NCI-H1092 treated with DMSO at 0.1 percent for 48 hours (cell line): ENCODE results near the gene DNAJC15.
"Not testable (repeated sequence)": the region's sequence is repeated elsewhere in the genome, so short reads cannot be mapped to it uniquely, and the experiment has no call there.

ENCODE experiments used
- DNase-seq: peaks from one replicate; lab custom pipeline; 2025; lab: John Stamatoyannopoulos, UW

Gene DNAJC15

DNA sequence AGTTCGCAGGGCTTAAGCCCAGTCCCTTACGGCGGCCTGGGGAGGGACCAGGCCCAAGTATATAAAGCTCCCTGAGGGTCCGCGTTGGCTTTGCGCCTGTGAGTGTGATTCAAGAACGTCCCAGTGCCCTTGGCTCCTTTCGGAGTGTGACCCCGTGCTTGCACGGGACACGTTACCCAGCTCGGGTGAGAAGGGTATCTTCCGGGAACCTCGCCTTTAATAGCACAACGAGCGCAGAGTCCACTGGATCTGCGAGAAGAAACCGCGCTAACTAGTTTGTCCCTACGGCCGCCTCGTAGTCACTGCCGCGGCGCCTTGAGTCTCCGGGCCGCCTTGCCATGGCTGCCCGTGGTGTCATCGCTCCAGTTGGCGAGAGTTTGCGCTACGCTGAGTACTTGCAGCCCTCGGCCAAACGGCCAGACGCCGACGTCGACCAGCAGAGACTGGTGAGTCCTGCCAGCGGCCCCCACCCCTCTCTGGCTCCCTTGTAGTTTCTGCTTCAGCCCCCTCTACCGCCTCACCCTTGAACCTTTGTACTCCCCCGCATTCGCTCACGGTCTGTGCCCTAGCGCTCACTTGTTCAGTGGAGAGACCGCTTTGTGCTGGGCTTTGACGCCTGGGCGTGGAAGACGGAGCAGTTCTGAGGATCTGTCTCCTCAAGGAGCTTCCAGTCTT is at the start of gene DNAJC15:
Gene DNAJC15 (plus strand): TSS at position 298 of the 675 bp plus-strand sequence. CDS start 41 bp downstream, at position 339.
- DNase-seq, result no peak

DNA sequence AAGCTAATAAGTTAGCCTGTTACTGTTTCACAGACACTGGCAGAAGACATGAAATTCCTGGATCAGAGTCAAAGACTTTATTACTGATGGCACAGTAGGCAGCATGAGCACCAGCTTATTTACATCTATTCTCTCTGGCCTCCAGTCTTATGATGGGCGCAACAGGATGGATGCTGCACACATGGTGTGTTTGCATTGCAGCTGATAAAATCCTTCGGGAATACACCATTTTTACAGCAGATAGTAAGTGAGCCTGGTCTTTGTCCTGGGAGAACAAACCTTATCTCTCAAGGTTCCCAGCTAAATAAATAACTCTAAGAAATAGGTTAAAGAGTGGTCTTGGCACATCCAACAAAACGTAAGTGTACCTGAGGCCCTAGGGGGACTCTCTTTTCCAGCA is 47.3 kb upstream of the DNAJC15 start:
- DNase-seq, result no peak

DNA sequence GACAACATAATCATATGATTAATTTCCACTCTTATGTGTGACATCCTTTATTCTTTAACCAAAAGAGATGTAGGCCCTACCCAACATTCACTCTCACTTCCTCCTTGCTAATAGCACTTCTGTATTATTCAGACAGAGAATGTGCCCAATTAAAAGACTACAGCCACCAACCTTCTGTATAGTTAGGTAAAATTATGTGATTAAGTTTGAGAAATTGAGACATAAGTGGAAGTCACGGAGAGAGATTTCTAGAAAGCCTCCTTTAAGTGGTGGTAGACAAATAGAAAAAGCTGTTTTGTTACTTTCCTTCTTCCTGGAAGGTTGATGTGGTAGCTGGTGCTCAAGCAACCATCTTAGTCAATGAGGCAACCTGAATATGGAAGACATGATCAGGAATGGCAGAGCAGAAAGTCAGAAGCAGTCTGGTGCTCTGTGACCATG is 46.1 kb upstream of the DNAJC15 start:
- DNase-seq, result no peak

DNA sequence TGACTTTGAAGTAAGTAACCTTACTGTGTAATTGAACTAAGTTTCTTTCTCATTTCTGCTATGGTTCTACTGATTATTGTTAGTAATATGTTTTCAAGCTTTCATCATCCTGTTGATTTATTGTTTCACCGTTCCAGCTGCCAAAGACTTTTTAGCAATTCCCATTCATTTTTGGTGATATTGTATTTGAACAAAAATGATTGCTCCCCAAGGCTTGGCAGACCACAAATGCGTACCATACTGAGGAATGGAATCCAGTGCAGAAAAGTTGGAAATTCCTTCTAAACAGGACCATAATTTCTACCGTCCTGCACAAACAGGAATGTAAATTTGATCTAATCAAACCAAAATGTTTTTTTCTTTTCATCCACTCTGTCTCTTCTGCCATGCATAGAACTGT is 42.1 kb upstream of the DNAJC15 start:
- DNase-seq, result no peak

DNA sequence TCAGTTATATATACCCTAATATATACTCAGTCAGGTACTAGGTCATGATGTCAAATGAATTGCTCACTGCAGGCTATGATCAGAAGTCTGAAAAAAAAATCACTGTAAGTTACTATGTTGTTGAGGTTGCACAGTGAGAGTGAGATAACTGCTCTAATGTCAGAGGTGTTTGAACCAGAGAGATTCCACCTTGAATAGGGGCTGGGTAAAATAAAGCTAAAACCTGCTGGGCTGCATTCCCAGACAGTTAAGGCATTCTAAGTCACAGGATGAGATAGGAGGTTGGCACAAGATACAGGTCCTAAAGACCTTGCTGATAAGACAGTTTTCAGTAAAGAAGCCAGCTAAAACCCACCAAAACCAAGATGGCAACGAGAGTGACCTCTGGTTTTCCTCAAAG is 41.5 kb upstream of the DNAJC15 start:
- no peak for DNase-seq

GRCh38 chr13:42984026-42984425 is 39.4 kb upstream of the DNAJC15 start:
- DNase-seq, result no peak

DNA sequence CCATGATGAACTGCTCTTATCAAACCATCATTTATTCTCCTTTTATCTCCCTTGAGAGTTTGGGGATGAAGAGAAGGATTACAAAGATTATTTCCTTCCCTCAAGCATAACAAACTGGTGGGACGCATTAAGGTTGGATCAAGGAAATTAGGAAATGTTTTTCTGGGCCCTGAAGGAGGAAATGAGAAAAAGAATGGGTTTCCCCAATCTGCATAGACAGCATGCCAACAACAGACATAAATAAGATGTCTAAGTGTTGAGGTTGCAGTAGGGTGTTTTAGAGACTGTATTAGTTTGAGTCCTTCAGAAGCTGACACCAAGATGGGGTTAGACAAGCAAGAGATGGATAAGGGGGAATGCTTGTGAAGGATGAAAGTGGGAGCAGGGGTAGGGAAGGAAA is 38.7 kb upstream of the DNAJC15 start:
- DNase-seq, result no peak

GRCh38 chr13:42985312-42986175 is 37.8 kb upstream of the DNAJC15 start:
- no peak for DNase-seq

GRCh38 chr13:42986176-42986574 is 37.2 kb upstream of the DNAJC15 start:
- DNase-seq, result no peak

GRCh38 chr13:42990291-42991232 is 32.8 kb upstream of the DNAJC15 start:
- DNase-seq, result peak; percentile 73

- DNase-seq, result not testable (repeated sequence)
Measured at GRCh38 chr13:42991233-42991897, 32.0 kb upstream of the DNAJC15 start.

- no peak for DNase-seq
Measured at GRCh38 chr13:42991898-42992763, 31.3 kb upstream of the DNAJC15 start, which contains the start of gene EPSTI1. Gene EPSTI1 (minus strand): TSS chr13:42992241. CDS start chr13:42992165, 76 bp downstream.

GRCh38 chr13:42992764-42993122 is 30.6 kb upstream of the DNAJC15 start:
- no peak for DNase-seq

- no peak for DNase-seq
Measured at GRCh38 chr13:42994878-42995277, 28.5 kb upstream of the DNAJC15 start.

- DNase-seq, result no peak
Measured at GRCh38 chr13:42996584-42996983, 26.8 kb upstream of the DNAJC15 start.

GRCh38 chr13:42997381-42997780 is 26.0 kb upstream of the DNAJC15 start:
- no peak for DNase-seq

- DNase-seq, result no peak
Measured at GRCh38 chr13:42999491-42999890, 23.9 kb upstream of the DNAJC15 start.

GRCh38 chr13:43000676-43001075 is 22.7 kb upstream of the DNAJC15 start:
- DNase-seq, result no peak

GRCh38 chr13:43002021-43002420 is 21.4 kb upstream of the DNAJC15 start:
- DNase-seq, result no peak

DNA sequence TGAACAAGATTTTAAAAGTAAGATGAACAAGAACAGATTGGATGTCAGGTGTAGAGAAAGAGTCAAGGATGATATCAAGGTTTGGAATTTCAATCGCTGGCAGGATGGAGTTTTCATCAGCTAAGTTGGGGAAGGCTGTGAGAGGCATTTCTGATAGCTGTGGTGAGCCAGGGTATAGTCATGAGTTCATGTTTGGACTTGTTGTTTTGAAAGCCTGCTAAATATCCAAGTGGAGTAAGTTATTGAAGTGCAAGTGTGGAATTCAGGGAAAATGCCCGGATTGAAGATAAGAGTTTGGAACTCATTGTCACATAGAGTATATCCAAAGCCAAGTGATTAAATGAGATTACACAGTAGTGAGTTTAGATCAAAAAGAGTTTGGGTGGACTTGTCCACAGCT is 20.4 kb upstream of the DNAJC15 start:
- no peak for DNase-seq

DNA sequence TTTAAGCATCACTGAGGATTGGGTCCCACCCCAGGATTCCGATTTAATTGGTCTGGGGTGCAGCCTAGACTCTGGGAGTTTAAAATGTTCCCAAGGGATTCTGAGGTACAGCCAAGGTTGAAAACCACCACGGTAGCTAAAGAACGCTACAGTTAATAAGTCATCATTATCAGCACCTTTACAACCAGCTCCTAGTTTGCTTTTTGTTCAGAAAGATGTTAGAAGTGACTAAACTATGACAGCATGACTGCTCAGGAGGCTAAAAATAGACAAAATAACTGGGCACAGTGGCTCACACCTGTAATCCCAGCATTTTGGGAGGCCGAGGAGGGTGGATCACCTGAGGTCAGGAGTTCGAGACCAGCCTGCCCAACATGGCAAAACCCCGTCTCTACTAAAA is 19.7 kb upstream of the DNAJC15 start:
- no peak for DNase-seq
